ENCODE results near the gene NPHS2.

NPHS2 gene

GRCh38 chr1:179575497-179576314, at the start of gene NPHS2:
TSS of gene NPHS2 (minus strand) at chr1:179575948. CDS start at chr1:179575864, 84 bp downstream.
- DNase-seq: peak; percentile 37

- DNase-seq: peak; percentile 81
Measured at GRCh38 chr1:179612361-179612760, 36.6 kb upstream of the NPHS2 start.

DNA sequence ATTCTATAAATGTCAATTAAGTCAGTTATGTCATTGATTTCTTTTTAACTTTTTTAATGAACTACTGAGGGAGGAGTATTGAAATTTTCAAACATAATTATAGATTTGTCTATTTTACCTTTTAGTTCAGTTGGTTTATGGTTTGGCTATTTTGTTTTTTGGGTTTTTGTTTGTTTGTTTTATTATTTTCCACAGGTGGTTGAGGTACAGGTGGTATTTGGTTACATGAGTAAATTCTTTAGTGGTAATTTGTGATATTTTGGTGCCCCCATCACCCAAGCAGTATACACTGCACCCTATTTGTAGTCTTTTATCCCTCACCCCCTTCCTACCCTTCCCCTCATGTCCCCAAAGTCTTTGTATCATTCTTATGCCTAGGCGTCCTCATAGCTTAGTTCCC, 25.3 kb upstream of the NPHS2 start:
- no peak for DNase-seq

DNA sequence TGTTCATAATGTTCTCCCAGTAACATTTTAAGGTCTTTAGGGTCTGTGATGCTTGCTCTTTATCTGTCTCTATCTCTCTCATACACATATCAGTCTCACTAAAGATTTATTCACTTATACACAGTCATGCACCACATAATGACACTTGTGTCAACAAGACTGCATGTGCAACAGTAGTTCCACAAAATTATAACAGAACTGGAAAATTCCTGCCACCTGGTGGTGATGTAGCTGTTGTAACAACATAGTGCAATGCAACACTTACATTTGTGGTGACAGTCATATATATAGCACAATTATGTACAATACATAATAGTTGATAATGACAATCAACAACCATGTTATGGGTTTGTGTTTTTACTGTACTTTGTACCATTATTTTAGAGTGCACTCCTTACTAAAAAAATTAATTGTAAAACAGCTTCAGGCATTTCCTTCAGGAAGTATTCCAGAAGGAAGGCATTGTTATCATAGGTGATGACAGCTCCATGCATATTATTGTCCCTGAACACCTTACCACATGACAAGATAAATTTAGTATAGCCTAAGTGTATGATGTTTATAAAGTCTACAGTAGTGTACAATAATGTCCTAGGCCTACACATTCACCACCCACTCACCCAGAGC, 24.0 kb upstream of the NPHS2 start:
- DNase-seq: peak; percentile 78

- no peak for DNase-seq
Measured at GRCh38 chr1:179598631-179599030, 22.9 kb upstream of the NPHS2 start.

GRCh38 chr1:179591592-179592580, 16.1 kb upstream of the NPHS2 start, which contains the start of gene TDRD5:
TSS of gene TDRD5 (plus strand) at chr1:179591832. CDS start at chr1:179592616, 784 bp downstream.
- DNase-seq: no peak

- DNase-seq: no peak
Measured at GRCh38 chr1:179591253-179591591, 15.5 kb upstream of the NPHS2 start.

GRCh38 chr1:179590671-179591070, 14.9 kb upstream of the NPHS2 start:
- DNase-seq: no peak

GRCh38 chr1:179589509-179589908, 13.8 kb upstream of the NPHS2 start:
- peak; percentile 36 for DNase-seq

GRCh38 chr1:179588425-179589024, 12.8 kb upstream of the NPHS2 start:
- DNase-seq: no peak

- no peak for DNase-seq
Measured at GRCh38 chr1:179587336-179587735, 11.6 kb upstream of the NPHS2 start.

DNA sequence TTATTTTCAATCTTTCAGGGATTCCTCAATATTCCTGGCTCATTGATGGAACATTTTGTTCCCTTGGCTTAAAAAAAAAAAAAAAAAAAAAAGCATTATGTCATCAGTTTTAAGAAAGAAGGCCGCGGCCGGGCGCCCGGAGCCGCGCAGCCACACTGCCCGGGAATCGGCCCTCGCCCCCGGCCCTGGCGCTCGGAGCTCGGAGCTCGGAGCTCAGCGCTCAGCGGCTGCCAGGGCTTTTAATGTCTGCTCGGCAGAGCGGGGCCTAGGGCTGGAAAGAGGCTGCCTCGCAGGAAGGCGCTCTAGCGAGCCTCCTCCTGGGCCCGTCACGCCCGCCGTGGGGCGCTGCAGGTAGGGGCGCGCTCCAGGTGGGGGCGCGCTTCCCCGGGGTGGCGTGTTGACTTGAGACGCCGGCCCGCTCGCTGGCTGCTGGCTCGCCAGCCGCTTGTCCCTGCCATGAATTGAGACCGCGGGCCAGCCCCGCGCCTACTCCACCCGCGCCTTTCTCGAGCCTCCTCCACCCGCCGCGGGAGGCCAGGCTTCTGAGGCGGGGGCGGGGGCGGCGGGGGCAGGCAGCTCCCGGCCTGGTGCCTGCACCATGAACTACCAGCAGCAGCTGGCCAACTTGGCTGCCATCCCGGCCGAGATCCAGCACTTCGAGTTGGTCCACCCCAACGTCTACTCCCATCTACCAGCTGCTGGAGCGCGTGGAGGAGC, 10.5 kb upstream of the NPHS2 start:
- DNase-seq: peak; percentile 49

DNA sequence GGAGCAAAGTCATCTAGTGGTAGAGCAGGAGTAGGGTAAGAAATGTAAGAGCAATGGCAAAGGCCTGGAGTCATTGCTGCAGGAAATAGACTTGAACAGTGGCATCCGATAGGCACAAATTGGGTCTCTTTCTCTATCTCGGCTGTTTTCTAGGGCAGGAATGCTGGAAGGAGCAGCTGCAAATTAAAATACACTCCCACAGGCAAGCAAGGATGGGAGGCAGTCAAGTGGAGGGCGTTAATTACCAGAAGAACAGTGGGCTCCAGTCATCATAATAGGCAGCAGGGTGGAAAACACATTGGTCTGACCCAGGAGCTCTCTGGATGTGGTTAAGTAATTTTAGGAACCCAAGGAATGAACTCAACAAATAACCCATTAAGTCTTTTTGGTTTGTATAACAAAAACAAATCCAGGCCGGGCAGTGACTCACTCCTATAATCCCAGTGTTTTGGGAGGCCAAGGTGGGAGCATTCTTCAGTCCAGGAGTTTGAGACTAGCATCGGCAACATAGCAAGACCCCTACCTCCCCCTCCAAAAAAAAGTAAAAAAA, 8.1 kb upstream of the NPHS2 start:
- no peak for DNase-seq

DNA sequence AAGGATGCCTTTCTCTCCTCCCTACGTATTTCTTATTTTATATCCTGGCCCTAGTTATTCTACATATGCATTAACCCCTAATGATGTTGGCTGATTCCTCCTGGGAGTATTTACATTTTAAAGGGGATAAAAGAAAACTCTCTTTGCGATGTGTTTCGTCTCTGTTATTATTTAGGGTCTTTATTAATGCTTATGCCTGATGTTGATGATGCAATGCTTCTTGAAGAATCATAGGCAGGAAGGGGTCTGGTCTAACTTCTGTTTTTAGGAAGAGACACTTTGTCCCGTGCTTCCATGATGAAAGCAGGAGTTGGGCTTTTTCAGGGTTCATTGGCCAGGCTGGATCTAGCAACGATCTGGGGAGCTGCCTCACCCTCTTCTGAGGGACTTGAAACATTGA, 761 bp upstream of the NPHS2 start:
- DNase-seq: no peak

- DNase-seq: no peak
Measured at GRCh38 chr1:179558078-179558477, 17.7 kb downstream of the NPHS2 start.

DNA sequence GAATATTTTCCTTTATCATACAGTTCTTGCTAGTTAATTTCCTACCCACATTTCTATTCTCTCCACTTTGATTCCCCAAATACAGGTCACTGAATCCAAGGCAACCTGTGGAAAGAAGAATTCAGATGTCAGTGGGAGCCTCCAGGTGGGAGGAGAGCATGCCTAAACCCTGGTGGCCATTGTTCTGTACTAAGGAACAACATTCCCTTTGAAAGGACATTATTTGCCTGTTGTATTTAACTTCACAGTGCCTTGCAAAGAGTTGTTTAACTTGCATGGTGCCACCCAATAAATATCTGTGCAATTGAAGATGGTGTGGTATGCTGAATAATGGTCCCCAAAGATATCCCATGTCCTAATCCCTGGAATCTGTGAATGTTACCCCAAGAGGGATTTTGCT, 21.3 kb downstream of the NPHS2 start:
- DNase-seq: no peak

DNA sequence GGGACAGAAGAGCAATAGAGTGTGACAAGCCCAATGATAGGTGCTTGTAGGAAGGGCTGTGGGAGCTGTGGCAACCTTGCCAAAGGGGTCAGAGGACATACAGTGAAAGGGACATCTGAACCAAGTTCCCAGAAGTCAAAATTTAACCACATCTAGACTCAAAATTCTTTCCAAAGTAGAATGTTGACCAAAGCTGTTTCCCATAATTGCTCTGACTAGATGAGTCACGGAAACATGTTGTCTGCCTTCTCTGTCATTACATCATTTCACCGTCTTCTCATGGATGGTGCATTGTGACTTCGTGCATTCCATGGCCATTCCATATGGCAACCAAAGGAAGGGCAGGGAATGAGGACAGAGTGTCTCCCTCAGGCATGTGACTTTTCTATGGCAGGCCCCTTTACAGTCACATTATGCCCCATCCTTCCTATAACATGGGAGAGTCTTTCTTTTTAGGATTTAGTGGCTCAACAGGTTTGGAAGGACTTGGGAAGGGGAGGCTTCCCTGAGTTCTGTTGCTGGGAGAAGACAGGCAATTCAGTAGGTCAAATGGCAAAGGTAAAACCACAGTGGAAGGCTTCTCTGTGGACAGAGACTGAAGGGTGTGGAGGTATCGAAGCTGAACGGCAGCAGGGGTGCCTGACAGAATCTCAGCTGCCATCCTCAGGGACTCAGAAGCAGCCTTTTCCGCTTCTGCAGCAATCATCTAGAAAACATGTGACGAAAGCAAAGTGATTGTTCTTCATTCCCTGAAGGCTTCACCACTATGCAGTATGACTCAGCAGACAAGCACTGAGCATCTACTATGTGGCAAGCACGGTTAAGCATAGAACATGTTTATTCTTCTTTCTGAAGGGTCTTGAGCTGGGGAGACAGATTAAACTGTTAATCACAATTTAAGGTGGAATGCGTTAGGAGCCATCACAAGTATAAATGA, 24.7 kb downstream of the NPHS2 start:
- no peak for DNase-seq

DNA sequence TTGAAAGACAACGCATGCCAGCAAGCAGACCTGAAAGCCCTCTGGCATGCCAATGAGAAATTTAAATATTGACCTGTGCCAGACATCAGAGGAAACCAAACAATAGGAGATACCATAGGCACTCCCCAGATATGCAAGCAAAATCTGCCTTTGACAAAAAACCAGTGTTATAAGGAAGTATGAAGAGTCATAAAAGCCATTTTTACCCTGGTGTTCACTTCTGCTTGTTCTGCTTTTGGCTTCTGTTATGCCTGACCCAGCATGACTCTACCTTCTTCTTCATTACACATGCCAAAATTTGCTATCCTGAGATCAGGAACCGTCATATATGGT, 26.4 kb downstream of the NPHS2 start:
- no peak for DNase-seq

DNA sequence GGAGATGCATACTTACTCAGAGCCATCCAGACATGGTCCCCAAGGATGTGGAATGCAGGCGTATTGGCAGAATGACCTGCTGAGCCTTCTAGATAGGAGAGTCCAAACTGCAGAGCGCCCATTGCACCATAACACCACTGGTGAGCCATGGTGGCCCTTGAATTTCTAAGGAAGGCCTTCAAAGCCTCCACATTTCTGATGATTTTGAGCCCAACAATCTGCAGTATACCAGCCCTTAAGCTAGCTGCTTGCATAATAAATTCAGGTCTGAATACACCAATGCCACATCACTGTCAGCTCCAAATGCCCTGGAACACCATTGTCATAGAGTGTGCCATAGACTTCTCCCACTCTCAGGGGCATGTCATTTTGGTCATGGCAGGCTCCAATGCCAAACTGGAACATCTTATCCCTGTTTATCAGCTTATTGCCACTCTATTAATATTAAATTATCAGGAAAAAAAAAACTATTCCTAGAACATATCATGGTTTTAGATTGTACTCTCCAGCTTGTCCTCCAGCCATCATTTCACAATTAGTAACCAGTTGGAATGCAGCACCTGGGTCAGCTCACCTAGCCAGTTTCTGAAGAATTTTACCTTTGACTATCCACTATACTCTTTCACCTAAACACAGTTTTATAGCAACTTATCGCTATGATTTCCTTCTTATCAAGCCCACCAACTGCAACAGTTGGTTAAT, 26.9 kb downstream of the NPHS2 start:
- DNase-seq: no peak

GRCh38 chr1:179547021-179547535, 28.7 kb downstream of the NPHS2 start:
- DNase-seq: peak; percentile 11
